ENCODE data around the gene ZNF35.

DNA sequence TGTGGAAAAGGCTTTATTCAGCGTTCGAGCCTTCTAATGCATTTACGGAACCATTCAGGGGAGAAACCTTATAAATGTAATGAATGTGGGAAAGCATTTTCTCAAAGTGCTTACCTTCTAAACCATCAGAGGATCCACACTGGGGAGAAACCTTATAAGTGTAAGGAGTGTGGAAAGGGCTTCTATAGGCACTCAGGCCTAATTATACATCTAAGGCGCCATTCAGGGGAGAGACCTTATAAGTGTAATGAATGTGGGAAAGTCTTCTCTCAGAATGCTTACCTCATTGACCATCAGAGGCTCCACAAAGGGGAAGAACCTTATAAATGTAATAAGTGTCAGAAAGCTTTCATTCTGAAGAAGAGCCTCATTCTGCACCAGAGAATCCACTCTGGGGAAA is 6.2 kb upstream of the ZNF35 start:
- TF ChIP-seq, protein P1, sequence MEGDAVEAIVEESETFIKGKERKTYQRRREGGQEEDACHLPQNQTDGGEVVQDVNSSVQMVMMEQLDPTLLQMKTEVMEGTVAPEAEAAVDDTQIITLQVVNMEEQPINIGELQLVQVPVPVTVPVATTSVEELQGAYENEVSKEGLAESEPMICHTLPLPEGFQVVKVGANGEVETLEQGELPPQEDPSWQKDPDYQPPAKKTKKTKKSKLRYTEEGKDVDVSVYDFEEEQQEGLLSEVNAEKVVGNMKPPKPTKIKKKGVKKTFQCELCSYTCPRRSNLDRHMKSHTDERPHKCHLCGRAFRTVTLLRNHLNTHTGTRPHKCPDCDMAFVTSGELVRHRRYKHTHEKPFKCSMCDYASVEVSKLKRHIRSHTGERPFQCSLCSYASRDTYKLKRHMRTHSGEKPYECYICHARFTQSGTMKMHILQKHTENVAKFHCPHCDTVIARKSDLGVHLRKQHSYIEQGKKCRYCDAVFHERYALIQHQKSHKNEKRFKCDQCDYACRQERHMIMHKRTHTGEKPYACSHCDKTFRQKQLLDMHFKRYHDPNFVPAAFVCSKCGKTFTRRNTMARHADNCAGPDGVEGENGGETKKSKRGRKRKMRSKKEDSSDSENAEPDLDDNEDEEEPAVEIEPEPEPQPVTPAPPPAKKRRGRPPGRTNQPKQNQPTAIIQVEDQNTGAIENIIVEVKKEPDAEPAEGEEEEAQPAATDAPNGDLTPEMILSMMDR (IDR thresholded peaks at IDR 0.05) = no peak
- no peak for TF ChIP-seq EP300 (IDR thresholded peaks at IDR 0.05)
- TF ChIP-seq POLR2A (IDR thresholded peaks at IDR 0.05) = no peak
- no peak for TF ChIP-seq POLR2AphosphoS5 (IDR thresholded peaks at IDR 0.05)

Data from sigmoid colon (tissue), 4 donors.